Hepatocyte (in vitro differentiated cells): Measurements from ENCODE around the gene PDP2. TPM values are rescaled to one million over a fixed set of nuclear protein-coding genes. Genes with fewer than 3 reads are reported as not detected.
A peak's percentile ranks its signal among the peaks of the same experiment; 100 is the strongest.
"Not testable (repeated sequence)": the region's sequence is repeated elsewhere in the genome, so short reads cannot be mapped to it uniquely, and the experiment has no call there.

Experiments
- DNase-seq: peaks from one replicate; pipeline ENCODE4 v3.0.0-alpha.2; 2016; ENCODE audit warnings: low spot score
- H2AFZ ChIP-seq: fragments of 200-600 bp; sonication (generic); 2 replicates; pipeline ENCODE4 v1.6.0; 2016; ENCODE audit warnings: antibody characterized with exemption, mild to moderate bottlenecking
- H3K27ac ChIP-seq: fragments of 200-600 bp; sonication (generic); 2 replicates; pipeline ENCODE4 v1.5.1; 2016; ENCODE audit warnings: mild to moderate bottlenecking
- H3K27me3 ChIP-seq: fragments of 200-600 bp; sonication (generic); 2 replicates; pipeline ENCODE4 v1.6.1; 2016
- H3K36me3 ChIP-seq: fragments of 200-600 bp; sonication (generic); replicated peaks from 2 replicates; pipeline ENCODE4 v1.5.1; 2016; ENCODE audit warnings: low read depth; ENCODE audit not compliant: insufficient read depth
- H3K4me1 ChIP-seq: fragments of 200-600 bp; sonication (generic); 2 replicates; pipeline ENCODE4 v1.5.1; 2016; ENCODE audit warnings: mild to moderate bottlenecking, moderate library complexity; ENCODE audit not compliant: insufficient read depth
- H3K4me2 ChIP-seq: fragments of 200-600 bp; sonication (generic); 2 replicates; pipeline ENCODE4 v1.6.0; 2016
- H3K4me3 ChIP-seq: fragments of 200-600 bp; sonication (generic); 2 replicates; pipeline ENCODE4 v1.5.1; 2016; ENCODE audit warnings: mild to moderate bottlenecking
- H3K79me2 ChIP-seq: fragments of 200-600 bp; sonication (generic); 2 replicates; pipeline ENCODE4 v1.6.0; 2017; ENCODE audit warnings: mild to moderate bottlenecking
- H3K9me2 ChIP-seq: fragments of 200-600 bp; sonication (generic); replicated peaks from 2 replicates; pipeline ENCODE4 v1.6.0; 2017; ENCODE audit warnings: mild to moderate bottlenecking; ENCODE audit not compliant: insufficient read depth
- H3K9me3 ChIP-seq: fragments of 200-600 bp; sonication (generic); 2 replicates; pipeline ENCODE4 v1.5.1; 2016; ENCODE audit warnings: low read depth, mild to moderate bottlenecking
- H4K20me1 ChIP-seq: fragments of 200-600 bp; sonication (generic); 2 replicates; pipeline ENCODE4 v1.6.0; 2016; ENCODE audit warnings: mild to moderate bottlenecking; ENCODE audit not compliant: insufficient read depth, poor library complexity, severe bottlenecking
- EZH2 ChIP-seq: fragments of 200-600 bp; sonication (generic); IDR thresholded peaks from 2 replicates; pipeline ENCODE4 v1.6.1; 2016; ENCODE audit warnings: antibody characterized with exemption, mild to moderate bottlenecking, borderline replicate concordance
- EZH2phosphoT487 ChIP-seq: fragments of 200-600 bp; sonication (generic); IDR thresholded peaks from one replicate; pipeline ENCODE4 v1.6.1; 2018; ENCODE audit warnings: antibody characterized with exemption, mild to moderate bottlenecking, low read depth, moderate library complexity; ENCODE audit not compliant: unreplicated experiment, severe bottlenecking
- WGBS: methylation state at CpG from one replicate; pipeline ENCODE4 v1.1.6; 2016; ENCODE audit warnings: low lambda C conversion rate; ENCODE audit errors: missing lambda C conversion rate; 5-methylcytosine and 5-hydroxymethylcytosine counted together
- polyA plus RNA-seq: library from polyadenylated mRNA; unstranded; fragments of >200 nt; fragmentation: Nextera tagmentation; extraction: Ambion mirVana; gene quantifications from 2 replicates; pipeline ENCODE4 v1.2.1, GENCODE V29; 2016
- total RNA-seq: library from RNA; depleted of rRNA; stranded (reverse); fragments of >200 nt; gene quantifications from 2 replicates; pipeline ENCODE4 v1.2.3, GENCODE V29; 2014
- TF ChIP-seq, protein P1 (sequence below): fragments of 200-600 bp; sonication (generic); IDR thresholded peaks from 2 replicates; pipeline ENCODE4 v1.5.1; 2016; ENCODE audit warnings: antibody characterized with exemption, mild to moderate bottlenecking; ENCODE audit not compliant: poor library complexity

PDP2 gene
- total and polyA plus RNA-seq, 2 experiments from 2014 or later: 5.2 to 17.7 TPM

DNA sequence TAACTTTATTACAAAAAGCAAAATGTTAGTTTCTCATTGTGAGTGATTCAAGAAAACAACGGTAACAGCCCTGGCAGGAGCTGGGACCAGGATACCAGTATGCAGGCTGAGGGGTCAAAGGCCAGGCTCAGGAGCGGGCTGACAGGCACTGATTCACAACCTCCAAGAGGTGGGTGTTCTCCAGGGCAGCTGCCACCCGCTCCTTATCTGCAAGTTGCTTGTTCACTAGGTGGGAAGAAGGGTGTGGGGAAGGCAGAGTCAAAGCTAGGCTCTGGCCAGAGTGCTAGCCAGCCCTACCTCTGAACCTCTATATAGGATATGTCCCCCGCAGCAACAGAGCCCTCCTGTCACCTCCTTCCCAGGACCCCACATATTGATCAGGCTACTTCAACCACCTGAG lies 51.8 kb downstream of the PDP2 start:
- no peaks in the 10 kb centered on the region for H3K9me2 ChIP-seq
- WGBS: 93% methylated on average over 4 of the region's 4 CpGs
- TF ChIP-seq EZH2 (no peak), EZH2phosphoT487 (no peak)
- TF ChIP-seq, protein P1, sequence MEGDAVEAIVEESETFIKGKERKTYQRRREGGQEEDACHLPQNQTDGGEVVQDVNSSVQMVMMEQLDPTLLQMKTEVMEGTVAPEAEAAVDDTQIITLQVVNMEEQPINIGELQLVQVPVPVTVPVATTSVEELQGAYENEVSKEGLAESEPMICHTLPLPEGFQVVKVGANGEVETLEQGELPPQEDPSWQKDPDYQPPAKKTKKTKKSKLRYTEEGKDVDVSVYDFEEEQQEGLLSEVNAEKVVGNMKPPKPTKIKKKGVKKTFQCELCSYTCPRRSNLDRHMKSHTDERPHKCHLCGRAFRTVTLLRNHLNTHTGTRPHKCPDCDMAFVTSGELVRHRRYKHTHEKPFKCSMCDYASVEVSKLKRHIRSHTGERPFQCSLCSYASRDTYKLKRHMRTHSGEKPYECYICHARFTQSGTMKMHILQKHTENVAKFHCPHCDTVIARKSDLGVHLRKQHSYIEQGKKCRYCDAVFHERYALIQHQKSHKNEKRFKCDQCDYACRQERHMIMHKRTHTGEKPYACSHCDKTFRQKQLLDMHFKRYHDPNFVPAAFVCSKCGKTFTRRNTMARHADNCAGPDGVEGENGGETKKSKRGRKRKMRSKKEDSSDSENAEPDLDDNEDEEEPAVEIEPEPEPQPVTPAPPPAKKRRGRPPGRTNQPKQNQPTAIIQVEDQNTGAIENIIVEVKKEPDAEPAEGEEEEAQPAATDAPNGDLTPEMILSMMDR: no peak
- DNase-seq: no peak
- no peak overlapping the region for H3K4me2 ChIP-seq
- H3K4me3 ChIP-seq: no peak overlapping the region
- H3K36me3 ChIP-seq: no peaks in the 10 kb centered on the region
- peaks cover 40% of the 10 kb centered on the region for H3K79me2 ChIP-seq
- no peak overlapping the region for H3K27ac ChIP-seq
- no peak overlapping the region for H2AFZ ChIP-seq
- peaks cover 22% of the 10 kb centered on the region for H3K4me1 ChIP-seq
- H3K9me3 ChIP-seq: no peaks in the 10 kb centered on the region
- H4K20me1 ChIP-seq: no peaks in the 10 kb centered on the region
- no peaks in the 10 kb centered on the region for H3K27me3 ChIP-seq

DNA sequence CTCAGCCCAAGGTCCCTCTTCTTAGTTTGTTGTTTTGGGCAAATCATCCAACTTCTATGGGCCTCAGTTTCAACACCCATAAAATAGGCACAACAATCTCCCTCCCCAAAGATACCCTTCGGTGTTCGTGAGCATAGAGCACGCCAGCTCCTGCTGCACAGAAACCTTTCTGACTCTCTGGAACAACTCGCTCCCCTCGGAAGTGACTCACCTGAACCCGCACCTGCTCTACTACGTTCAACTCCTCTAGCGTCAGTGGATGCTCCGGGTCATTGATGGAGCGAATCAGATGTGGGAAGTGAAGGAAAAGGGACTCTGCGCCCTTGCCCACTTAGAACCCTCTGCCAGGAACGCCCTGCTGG lies 53.4 kb downstream of the PDP2 start:
- Histone ChIP-seq H3K27me3 (no peaks in the 10 kb centered on the region), H3K9me2 (no peaks in the 10 kb centered on the region), H3K27ac (peak overlapping the region; percentile 98), H3K4me3 (peak overlapping the region; percentile 69), H3K4me2 (peak overlapping the region; percentile 99), H3K79me2 (peaks cover 52% of the 10 kb centered on the region), H2AFZ (peak overlapping the region; percentile 89), H3K9me3 (no peaks in the 10 kb centered on the region), H4K20me1 (no peaks in the 10 kb centered on the region), H3K4me1 (peaks cover 22% of the 10 kb centered on the region), H3K36me3 (no peaks in the 10 kb centered on the region)
- peak; percentile 48 for DNase-seq
- no peak for TF ChIP-seq EZH2
- TF ChIP-seq, protein P1: no peak
- no peak for TF ChIP-seq EZH2phosphoT487
- 8% methylated on average over 12 of the region's 12 CpGs for WGBS

DNA sequence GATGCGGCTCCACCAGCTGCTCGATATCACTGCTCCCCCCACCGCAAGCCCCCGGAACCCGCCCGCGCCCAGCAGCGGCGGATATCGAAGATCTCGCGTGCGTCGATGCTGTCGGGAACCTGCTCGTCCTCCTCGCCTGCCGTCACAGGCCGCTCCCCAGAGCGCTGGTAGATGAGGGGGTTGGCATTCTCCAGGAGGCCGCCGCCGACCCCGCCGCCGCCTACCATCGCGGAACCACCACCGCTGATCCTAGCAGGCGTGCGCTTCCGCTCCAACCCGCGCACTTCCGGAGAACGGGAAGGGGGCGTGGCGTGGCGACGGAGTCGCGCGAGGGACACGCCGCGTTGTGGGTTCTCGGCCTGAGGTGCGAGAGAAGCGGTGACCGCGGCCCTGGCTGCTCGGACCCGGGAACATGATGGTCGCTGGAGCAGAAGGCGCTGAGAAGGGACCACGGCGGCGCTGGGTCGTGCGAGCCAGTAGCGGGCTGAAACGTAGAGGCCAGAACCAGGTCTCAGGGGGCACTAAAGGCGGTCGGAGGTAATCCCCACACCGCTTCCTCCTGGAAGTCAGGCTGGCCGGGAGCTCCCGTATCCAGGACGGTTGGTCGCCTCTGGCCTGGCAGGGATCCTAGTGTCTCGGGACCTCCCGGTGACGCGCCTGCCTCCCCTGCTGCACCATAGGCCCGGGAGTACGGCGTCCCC lies 54.0 kb downstream of the PDP2 start, which contains the start of gene CIAO2B:
CIAO2B (minus strand) TSS at position 265 of the 701 bp plus-strand sequence; CDS start at position 227, 38 bp downstream.
- no peaks in the 10 kb centered on the region for H3K27me3 ChIP-seq
- H3K9me2 ChIP-seq: no peaks in the 10 kb centered on the region
- peak within 1 kb of the TSS; percentile 98 for H3K27ac ChIP-seq
- DNase-seq: peak; percentile 94
- WGBS: 1% methylated on average over 50 of the region's 76 CpGs
- H3K9me3 ChIP-seq: no peaks in the 10 kb centered on the region
- H3K4me2 ChIP-seq: peak within 1 kb of the TSS; percentile 99
- H3K36me3 ChIP-seq: no peaks in the 10 kb centered on the region
- TF ChIP-seq, protein P1: no peak
- TF ChIP-seq EZH2 (no peak), EZH2phosphoT487 (no peak)
- H3K79me2 ChIP-seq: peaks cover 52% of the 10 kb centered on the region
- peak within 1 kb of the TSS; percentile 89 for H2AFZ ChIP-seq
- H4K20me1 ChIP-seq: no peaks in the 10 kb centered on the region
- peaks cover 22% of the 10 kb centered on the region for H3K4me1 ChIP-seq
- peak within 1 kb of the TSS; percentile 69 for H3K4me3 ChIP-seq

DNA sequence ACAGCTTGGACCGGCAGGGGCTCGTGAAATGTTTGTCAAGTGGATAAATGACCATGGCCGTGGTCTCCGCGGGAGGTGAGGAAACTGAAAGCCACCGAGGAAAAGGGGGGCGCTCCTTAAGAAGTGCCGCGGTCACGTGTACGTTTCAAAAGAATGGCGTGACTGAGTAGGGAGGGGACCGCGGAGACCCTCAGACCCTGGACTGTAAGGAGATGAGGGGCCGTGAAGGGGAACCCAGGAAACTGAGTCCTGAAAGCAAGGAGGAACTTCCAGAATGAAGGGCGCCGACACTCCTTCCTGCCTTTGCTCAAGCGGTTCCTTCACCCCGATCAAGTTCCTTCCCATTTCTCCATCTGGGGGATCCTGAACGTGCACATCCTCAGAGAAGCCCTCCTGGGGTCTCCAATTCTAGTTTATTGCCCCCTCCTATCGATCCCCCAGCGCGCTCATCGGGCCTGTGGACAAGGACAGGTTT lies 54.6 kb downstream of the PDP2 start:
- Histone ChIP-seq H3K4me1 (peaks cover 22% of the 10 kb centered on the region), H2AFZ (peak overlapping the region; percentile 89), H3K27ac (peak overlapping the region; percentile 98), H3K79me2 (peaks cover 52% of the 10 kb centered on the region), H3K4me2 (peak overlapping the region; percentile 99), H3K4me3 (peak overlapping the region; percentile 69)
- not testable (repeated sequence) for DNase-seq, H3K9me2 ChIP-seq, H3K9me3 ChIP-seq, H3K27me3 ChIP-seq, H3K36me3 ChIP-seq, H4K20me1 ChIP-seq
- WGBS: 13% methylated on average over 22 of the region's 24 CpGs
